ENCODE results near the gene CCDC57.
"Not testable (repeated sequence)": the region's sequence is repeated elsewhere in the genome, so short reads cannot be mapped to it uniquely, and the experiment has no call there.

CCDC57 gene

DNA sequence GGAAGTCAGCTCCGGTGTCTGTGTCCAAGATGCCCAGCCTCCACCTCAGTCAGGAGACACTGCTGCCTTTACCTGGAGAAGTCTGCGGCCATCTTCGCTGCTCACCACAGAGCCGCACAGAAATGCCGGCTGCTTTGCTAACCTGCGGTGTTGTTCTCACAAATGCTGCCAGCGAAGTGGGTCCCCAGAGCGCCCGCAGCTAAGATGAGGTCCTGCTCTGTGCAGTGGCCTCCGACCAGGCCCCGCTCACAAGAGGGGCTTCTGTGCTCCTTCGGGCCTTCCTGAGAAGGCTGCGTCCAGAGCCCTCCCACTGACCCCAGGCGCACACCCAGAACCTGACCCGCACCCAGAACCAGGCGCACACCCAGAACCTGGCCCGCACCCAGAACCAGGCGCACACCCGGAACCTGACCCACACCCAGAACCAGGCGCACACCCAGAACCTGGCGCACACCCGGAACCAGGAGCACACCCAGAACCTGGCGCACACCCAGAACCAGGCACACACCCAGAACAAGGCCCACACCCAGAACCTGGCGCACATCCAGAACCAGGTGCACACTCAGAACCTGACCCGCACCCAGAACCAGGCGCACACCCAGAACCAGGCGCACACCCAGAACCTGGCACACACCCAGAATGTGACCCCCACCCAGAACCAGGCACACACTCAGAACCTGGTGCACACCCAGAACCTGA, 63.1 kb downstream of the CCDC57 start:
- DNase-seq, result no peak

DNA sequence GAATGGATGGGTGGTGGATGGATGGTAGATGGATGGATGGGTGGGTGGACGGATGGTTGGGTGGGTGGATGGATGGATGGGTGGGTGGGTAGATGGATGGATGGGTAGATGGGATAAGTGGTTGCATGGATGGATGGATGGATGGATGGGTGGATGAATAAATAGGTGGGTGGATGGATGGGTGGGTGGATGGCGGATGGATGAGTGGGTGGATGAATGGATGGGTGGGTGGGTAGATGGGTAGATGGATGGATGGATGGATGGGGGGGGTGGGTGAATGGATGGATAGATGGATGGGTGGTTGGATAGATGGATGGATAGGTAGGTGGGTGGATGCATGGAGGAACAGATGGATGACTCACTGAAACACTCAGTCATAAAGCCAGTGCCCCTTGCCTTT, 63.6 kb downstream of the CCDC57 start:
- no peak for DNase-seq

DNA sequence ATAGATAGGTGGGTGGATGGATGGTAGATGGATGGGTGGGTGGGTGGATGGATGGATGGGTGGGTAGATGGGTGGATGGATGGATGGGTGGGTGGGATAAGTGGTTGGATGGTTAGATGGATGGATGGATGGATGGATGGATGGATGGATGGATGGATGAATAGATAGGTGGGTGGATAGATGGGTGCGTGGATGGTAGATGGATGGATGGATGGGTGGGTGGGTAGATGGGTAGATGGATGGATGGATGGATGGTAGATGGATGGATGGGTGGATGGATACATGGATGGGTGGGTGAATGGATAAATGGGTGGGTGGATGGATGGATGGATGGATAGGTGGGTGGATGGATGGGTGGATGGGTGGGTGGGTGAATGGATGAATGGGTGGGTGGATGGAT, 64.6 kb downstream of the CCDC57 start:
- DNase-seq, result no peak

DNA sequence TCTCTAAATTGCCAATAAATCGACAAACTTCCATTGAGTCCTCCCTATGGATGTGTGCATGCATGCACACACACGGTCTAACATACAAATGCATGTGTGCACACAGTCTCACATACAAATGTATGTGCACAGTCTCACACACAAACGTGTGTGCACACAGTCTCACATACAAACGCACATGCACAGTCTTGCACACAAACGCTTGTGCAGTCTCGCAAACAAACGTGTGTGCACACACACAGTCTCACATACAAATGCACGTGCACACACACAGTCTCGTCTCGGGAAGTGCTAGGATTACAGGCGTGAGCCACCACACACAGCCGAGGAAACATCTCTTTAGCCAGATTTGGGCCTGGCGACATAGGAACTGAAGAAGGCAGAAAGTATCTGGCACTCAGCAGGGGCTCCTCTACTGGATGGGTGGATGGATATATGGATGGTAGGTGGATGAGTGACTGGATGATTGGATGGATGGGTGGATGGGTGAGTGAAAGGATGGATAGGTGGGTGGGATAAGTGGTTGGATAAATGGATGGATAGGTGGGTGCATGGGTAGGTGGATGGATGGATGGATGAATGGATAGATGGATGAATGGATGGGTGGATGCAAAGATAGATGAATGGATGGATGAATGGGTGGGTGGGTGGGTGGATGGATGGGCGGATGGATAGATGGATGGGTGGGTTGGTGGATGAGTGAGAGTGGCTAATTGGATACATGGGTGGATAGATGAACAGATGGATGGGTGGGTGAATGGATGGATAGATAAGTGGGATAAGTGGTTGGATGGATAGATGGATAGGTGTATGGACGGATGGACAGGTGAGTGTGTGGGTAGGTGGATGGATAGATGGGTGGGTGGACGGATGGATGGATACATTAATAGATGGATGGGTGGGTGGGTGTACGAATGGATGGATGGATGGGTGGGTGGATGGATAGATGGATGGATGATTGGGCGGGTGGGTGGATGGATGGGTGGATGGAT, 65.7 kb downstream of the CCDC57 start:
- DNase-seq, result no peak

DNA sequence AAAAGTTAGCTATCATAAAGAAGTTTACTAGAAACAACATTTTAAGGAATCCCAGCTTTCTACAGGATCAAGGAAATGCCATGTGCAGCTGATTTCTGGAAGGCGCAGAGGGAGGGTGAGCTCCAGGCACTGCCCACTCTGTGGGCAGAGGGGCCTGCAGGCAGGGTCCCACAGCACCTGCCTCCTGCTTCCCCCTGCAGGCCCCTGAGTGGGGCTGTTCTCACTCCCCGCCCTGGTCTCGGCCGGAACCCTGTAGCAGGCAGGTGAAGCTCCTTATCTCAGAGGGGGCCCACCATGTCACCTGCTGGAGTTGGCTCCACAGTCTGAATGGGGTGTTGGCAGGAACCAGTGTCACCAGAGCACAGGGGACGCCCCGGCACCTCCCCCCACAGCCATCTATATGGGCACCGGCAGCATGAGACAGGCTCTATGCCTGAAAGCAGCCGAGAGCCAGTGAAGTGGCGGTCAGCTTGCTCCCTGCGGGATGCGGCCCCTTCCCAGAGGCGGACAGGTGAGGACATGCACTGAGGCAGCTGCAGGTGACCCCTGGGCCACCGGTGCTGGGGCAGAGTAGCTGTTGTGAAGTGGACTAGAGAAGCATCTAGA, 67.0 kb downstream of the CCDC57 start:
- DNase-seq, result no peak

DNA sequence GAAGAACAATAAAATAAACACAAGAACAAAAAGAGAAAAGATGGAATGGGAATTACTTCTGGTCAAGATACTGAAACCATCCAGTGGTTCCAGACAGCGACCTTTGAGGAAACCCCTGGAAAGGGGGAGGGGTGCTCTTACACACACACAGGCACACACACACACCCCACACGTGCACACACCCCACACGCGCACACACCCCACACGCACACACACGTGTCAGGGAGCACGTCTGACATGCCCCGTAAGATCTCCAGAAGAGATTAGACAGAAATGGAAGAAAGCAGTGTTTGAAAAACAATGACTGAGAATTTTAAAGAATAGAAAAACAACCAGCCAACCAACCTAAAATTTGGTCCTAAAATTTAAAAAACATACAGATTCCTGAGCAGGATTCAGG, 69.3 kb downstream of the CCDC57 start:
- no peak for DNase-seq

DNA sequence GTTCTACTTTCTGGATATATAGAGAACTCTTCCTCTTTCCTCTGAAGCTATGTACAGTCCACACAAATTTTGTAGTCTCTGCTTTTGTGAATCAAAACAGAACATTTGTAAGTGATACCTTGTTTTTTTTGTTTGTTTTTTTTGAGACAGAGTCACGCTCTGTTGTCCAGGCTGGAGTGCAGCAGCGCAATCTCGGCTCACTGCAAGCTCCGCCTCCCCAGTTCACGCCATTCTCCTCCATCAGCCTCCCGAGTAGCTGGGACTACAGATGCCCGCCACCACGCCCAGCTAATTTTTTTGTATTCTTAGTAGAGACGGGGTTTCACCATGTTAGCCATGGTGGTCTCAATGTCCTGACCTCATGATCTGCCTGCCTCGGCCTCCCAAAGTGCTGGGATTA, 72.7 kb downstream of the CCDC57 start:
- DNase-seq, result not testable (repeated sequence)

DNA sequence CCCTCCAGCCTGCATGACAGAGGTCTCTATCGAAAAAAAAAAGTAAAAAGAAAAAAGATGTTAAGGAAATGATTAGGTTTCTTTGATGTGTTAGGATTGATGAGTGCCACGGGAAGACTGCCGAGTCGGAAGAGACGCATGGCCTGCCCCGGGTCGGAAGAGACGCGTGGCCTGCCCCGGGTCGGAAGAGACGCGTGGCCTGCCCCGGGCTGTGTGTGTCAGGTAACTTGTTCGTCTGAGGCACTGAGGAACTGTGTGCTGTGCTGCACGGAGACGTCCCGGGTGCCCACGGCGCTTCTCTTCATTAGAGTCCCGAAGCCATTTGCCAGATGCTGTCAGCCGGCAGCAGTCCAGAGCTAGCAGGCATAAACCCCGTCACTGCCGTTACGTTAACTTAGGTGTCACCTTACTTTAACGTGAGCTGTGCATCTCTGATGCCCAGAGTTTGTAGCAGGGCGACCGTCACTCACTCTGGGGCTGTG, 74.1 kb downstream of the CCDC57 start:
- DNase-seq, result no peak

DNA sequence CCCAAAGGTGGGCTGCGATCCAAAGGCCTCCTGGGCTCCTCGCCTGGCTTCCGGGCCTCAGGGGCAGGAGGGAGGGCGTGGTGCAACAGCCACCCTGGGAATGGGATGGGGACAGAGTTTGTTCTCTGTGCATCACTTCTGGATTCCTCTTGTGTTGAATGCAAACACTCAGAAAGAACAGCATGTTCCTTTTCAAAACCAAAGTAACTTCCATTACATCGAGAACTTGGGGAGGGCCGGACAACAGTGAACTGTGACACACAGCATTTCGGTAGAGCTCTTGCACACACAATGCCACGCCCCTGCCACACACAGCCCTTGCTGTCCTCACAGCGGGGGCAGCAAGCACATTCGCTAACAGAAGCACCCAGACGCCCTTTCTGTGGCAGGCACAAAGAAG, 78.5 kb downstream of the CCDC57 start:
- no peak for DNase-seq

DNA sequence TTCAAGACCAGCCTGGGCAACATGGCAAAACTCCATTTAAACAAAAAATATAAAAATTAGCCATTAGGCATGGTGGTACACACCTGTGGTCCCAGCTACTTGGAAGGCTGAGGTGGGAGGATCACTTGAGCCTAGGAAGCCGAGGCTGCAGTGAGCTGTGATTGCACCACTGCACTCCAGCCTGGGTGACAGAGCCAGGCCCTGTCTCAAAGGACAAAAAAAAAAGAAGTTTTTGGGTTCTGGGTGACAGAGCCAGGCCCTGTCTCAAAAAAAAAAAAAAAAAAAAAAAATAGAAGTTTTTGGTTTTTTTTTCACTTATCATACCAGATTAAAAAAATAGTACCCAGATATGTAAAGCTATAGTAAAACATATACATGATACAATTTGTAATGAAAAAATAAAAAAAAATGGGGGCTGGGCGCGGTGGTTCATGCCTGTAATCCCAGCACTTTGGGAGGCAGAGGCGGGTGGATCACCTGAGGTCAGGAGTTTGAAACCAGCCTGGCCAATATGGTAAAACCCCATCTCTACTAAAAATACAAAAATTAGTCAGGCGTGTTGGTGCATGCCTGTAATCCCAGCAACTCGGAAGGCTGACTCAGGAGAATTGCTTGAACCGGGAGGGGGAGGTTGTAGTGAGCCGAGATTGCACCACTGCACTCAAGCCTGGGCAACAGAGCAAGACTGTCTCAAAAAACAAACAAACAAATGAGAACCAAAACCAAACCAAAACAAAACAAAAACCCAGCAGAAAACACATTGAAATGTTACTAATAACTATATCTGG, 79.3 kb downstream of the CCDC57 start:
- DNase-seq, result not testable (repeated sequence)

DNA sequence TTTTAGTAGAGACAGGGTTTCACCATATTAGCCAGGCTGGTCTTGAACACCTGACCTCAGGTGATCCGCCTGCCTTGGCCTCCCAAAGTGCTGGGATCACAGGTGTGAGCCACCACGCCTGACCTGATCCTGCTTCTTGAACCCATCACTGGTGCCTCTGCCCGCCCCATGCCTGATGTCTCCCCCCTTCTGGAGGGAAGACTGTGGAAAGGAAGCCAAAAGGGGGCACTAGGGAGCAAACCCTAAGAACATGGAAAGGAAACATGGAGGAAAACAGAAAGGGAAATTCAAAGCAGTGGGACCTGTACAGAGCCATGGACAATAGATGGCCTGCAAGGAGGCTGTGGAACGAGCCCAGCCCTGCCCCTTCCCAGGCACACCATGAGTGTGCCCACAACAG, 83.5 kb downstream of the CCDC57 start:
- DNase-seq, result no peak

DNA sequence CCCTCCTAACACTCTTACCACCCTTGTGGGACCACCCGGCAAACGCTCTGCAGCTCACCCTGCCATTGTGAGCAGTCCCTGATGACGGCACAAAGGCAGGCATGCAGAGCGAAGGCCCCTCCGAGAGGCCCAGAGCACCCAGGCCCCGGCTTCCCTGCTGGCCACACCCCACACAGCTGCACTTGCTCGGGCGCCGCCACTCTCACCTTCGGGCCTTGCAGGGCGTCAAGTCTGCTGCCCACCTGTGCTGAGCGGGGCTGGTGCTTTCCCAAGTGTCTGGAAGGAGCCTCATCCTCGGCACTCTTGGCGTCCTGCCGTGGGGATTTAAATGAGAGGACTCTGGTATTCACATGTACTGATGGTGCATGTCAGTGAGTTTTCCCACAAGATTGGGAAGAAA, 84.4 kb downstream of the CCDC57 start:
- no peak for DNase-seq

DNA sequence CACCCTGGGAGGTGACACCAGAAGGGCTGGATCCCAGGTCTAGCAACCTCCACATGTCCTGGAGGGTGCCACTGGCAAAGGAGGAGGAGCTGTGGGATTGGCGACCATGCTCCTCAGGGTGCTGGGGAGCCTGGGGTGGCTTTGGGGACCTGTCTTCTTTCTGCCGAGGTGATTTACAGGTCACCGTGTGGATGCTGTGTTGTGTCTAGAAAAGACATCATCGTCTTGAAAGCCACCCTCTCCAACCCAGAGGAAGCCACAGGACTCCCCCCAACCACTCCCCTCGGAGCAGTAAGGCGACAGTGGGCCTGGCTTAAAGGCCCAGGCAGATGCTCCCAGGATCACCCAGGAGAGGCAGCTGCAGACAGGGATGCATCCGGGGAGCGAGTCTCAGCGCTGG, 84.9 kb downstream of the CCDC57 start:
- no peak for DNase-seq

DNA sequence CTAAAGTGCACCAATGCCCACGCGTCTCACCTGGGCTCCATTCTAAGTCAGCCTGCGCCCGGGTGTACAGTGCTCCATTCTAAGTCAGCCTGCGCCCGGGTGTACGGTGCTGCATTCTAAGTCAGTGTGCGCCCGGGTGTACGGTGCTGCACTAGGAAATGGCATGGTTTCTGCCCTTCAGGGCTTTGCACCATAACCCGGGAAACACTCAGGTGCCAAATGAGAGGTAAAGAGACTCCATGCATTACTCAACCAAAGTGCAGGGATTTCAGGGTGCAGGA, 85.4 kb downstream of the CCDC57 start:
- DNase-seq, result no peak

DNA sequence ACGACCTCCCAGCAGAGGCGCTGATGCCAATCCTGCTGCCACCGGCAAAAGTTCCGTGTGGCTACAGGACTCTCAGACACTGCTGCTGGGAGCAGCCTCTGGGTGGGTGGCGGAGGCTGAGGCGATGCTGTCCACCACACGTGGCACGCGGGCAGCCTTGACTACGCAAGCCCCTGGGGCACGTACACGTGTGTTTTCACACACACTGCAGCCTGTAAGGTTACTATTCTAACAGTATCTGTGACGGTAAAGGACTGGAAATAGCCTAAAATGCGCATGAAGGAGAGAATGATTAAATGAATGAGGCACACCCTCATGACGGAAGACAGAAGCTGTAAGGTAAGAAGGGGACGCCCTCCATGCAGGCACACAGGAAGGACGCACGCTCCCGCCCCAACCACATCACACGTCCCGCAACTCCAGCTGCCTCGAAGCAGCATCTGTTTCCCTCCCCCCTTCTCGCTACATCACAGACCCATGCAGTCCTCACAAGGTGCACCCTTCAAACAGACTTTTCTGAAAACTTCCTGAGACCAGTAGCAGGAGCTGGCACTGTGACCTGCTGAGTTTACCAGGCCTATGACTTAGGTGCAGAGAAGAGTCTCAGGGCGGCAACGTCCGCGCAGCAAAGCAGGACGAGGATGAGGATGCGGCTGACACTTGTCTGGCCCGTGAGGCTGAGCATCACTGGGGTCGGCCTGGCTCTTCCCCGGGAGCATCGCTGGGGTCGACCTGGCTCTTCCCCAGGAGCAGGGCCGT, 85.9 kb downstream of the CCDC57 start:
- no peak for DNase-seq

DNA sequence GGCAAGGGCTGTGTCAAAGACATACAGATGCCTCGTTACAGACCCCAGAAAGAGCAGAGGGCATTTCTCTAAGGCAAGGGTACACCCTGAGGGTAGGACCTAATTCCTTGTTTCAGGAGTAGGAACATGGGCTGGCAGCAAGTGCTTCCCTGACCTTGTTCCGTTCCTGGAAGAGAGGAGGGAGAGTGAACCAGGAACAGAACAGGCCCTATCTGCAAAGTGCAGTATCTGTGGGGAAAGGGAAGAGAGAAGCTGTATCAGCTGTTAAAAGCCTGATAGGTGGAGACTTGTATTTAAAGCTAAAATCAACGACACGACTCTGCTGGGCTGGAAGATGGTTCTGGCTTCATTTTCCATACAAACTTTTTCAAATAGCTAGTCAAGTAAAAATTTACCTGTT, 88.5 kb downstream of the CCDC57 start:
- no peak for DNase-seq

DNA sequence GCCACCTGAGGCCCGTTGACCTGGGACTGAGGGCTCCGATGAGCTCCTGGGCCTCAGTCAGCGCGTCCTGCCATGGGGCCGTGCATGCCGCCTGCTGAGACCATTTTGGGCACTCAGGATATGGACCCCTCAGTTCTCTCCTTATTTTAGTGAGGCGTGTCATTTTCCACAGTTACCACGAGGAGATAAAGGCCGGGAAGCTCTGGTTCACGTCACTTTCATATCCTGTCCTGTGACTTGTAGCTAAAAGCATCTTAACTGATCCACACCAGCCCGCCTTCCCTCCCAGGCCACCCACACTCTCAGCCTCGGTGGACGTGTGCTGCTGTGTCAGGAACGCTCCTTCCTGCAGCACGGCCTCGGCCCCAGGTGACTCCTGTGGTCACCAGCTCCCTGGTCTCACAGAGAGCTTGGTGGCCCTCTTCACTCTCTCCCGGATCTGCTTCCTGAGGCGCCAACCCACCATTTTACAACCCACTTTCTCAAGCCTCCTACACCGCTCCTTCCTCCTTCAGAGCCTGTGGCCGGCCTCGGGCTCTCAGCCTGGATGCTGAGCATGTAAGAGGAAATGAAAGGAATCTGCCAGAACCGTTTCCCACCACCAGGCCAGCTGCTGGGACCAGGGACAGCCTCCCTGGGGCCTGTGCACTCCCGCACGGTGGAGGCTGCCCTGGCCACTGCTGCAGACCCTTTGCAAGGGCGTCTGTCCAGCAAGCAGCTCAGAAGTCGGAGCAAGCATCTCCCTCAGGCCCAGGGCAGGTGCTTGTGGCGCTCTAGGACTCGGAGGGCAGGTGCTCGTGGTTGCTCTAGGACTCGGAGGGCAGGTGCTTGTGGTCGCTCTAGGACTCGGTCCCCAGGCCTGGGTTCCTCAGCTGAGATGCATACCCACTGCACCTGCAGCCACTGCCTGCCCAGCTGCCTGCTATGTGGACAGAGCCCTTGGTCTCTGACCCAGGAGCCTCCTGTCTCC, 90.7 kb downstream of the CCDC57 start:
- no peak for DNase-seq

DNA sequence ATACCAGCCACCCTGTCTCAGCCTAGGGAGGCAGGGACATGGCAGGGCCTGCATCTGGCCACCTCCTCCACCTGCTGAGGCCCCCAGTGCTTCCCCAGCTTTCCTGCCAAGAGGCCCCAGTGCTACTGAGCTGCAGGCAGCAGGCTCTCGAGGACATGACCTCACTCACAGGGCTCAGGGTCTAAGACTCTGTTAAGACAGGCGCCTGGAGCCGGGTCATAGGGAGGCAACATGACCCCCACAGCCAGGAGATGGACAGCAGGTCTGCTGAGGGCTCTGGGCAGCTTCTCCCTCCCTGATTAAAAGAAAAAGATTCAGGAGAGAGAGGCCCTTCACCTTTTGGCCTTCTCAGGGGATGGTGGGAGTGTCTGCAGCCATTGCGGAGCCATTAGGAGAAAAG, 91.4 kb downstream of the CCDC57 start:
- no peak for DNase-seq

DNA sequence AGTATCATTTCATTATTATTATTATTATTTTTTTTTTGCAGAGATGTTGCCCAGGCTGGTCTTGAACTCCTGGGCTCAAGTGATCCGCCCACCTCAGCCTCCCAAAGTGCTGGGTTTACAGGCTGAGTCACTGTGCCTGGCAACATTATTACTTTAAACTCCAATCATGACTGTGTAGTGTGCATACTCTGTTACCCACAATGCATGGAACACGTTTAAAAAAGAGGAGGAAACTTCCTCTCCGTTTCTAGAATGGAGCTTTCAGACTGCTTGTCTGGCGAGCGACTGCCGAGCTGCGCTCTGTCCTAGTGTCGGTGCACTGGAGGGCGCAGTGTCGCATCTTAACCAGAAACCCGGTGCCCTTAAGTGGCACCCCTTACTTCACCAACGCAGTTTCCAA, 92.5 kb downstream of the CCDC57 start:
- DNase-seq, result no peak

DNA sequence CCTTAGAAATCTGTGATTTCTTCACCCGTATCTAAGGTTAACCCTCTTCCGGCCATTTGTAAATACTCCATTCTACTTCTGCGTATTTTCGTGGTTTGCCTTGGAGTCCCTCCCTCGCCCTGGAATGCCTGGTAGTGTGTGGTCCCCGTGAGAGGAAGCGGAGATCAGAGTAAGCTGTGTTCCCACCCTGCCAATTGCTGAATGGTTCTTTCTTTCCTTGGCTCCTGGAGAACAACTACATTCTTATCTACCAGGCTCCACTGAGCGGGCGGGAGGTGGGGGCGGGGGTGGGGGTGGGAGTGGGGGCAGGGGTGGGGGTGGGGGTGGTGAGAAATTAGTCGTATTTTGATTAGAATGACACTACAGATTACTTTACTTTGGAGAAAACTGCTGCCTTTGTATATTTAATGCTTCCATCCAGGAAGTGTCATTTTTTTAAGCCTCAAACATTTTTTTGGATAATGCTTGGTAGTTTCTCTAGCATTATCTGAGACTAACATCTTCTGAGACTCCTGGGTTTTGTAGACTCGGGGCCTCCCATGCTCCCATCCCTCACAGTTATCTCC, 93.7 kb downstream of the CCDC57 start:
- DNase-seq, result no peak
